DND-41 (cell line): ENCODE measurements around the gene DDX24.

ENCODE experiments used
- EZH2 ChIP-seq: IDR thresholded peaks from 3 replicates; pipeline ENCODE4 v1.6.1; 2012; ENCODE audit warnings: borderline replicate concordance, low read depth, mild to moderate bottlenecking, moderate library complexity, low read length, inconsistent platforms; ENCODE audit not compliant: severe bottlenecking
- TF ChIP-seq, protein P1 (sequence below): IDR thresholded peaks from 2 replicates; pipeline ENCODE4 v1.5.1; 2012; ENCODE audit warnings: borderline replicate concordance, low read length, moderate library complexity, mild to moderate bottlenecking; ENCODE audit not compliant: poor library complexity, severe bottlenecking; ENCODE audit errors: extremely low read depth

GRCh38 chr14:94031883-94032279 lies 49.1 kb downstream of the DDX24 start:
- TF ChIP-seq, protein P1, sequence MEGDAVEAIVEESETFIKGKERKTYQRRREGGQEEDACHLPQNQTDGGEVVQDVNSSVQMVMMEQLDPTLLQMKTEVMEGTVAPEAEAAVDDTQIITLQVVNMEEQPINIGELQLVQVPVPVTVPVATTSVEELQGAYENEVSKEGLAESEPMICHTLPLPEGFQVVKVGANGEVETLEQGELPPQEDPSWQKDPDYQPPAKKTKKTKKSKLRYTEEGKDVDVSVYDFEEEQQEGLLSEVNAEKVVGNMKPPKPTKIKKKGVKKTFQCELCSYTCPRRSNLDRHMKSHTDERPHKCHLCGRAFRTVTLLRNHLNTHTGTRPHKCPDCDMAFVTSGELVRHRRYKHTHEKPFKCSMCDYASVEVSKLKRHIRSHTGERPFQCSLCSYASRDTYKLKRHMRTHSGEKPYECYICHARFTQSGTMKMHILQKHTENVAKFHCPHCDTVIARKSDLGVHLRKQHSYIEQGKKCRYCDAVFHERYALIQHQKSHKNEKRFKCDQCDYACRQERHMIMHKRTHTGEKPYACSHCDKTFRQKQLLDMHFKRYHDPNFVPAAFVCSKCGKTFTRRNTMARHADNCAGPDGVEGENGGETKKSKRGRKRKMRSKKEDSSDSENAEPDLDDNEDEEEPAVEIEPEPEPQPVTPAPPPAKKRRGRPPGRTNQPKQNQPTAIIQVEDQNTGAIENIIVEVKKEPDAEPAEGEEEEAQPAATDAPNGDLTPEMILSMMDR: no peak
- TF ChIP-seq EZH2: no peak
